H7 (cell line): ENCODE results near the gene SIRPB2. TPM values are rescaled to one million over a fixed set of nuclear protein-coding genes. Genes with fewer than 3 reads are reported as not detected.

Experiments
- DNase-seq: peaks from one replicate; pipeline ENCODE4 v3.0.0; 2012
- H3K27me3 ChIP-seq: 2 replicates; pipeline ENCODE4 v1.6.0; 2011; ENCODE audit warnings: mild to moderate bottlenecking, low read length; ENCODE audit not compliant: control insufficient read depth, insufficient read depth
- H3K36me3 ChIP-seq: replicated peaks from 2 replicates; pipeline ENCODE4 v1.5.1; 2011; ENCODE audit warnings: low read length; ENCODE audit not compliant: control insufficient read depth, insufficient read depth
- H3K4me3 ChIP-seq: 2 replicates; pipeline ENCODE4 v1.5.1; 2011; ENCODE audit warnings: low read depth, mild to moderate bottlenecking, control low read depth, low read length, moderate library complexity; ENCODE audit not compliant: insufficient read depth
- total RNA-seq: library from RNA; depleted of rRNA; stranded (reverse); fragments of >200 nt; shearing (Covaris generic); gene quantifications from 2 replicates; pipeline ENCODE4 v1.2.3, GENCODE V29; 2014

Gene SIRPB2
- total RNA-seq, 1 experiment from 2014 or later = not detected

DNA sequence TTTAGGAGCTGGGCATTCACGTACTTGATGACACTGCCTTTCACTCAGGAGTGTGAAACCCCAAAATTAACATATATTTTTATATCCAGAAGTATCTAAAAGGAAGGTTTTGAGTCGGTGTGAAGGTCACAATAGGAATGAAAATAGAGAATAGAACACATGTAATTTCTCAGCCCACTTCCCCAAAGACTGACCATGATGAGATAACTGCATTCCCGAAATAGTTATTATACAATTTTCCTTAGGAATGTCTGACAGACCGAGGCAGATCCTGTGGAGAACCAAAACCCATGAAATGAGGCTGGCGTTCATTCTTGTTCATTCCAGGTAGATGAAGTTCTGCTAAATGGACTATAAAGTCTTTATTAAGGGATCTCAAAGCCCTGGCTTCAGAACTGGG is 34.9 kb downstream of the SIRPB2 start:
- Histone ChIP-seq H3K36me3 (peaks cover 54% of the 10 kb centered on the region), H3K4me3 (no peak overlapping the region), H3K27me3 (no peaks in the 10 kb centered on the region)
- no peak for DNase-seq

DNA sequence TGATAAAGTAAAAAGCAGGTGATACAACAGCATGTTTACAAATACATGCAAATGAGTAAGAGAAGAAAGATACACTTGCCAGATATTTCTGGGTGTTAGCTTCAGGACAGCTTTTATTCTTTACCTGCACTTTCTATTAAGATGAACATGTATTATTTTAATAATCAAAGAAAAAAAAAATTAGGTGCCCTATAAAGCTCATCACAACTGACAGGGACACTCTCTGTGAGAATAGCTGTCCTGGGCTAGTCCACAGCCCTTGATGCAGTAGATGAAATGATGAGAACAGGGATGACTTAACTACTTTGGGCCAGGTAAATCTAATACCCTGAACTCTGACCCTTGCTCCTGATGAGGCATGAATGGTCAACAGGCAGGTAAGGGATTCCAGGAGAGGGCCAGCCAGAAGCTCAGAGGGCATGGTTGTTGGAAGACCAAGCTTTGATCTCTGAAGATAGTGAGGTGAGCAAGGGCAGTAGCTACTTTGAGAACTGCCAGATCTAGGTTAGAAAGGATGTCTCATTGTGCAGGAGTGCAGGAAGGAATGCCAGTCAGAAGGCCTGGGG is 40.2 kb downstream of the SIRPB2 start:
- H3K4me3 ChIP-seq = no peak overlapping the region
- DNase-seq = no peak
- H3K27me3 ChIP-seq = no peaks in the 10 kb centered on the region
- H3K36me3 ChIP-seq = peaks cover 69% of the 10 kb centered on the region

DNA sequence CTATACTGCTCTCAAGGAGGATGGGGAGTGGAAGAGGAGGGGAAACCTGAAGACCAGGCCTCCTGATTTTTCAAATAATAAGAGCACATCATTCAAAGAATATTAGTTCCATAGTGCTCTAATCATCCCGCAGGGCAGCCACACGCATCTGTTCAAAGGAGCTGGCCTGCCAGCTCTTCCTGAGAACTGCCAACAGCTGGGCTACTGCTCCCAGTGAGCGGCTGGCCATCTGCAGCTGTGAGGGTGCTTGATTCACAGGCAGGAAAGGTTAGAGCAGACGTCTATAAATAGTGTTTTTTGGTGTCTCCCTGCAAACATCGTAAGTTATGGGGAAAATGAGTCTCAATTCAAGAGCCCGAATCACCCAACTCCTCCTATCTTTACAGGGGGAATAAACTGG is 41.9 kb downstream of the SIRPB2 start:
- H3K27me3 ChIP-seq = no peaks in the 10 kb centered on the region
- H3K36me3 ChIP-seq = peaks cover 69% of the 10 kb centered on the region
- DNase-seq = no peak
- no peak overlapping the region for H3K4me3 ChIP-seq

DNA sequence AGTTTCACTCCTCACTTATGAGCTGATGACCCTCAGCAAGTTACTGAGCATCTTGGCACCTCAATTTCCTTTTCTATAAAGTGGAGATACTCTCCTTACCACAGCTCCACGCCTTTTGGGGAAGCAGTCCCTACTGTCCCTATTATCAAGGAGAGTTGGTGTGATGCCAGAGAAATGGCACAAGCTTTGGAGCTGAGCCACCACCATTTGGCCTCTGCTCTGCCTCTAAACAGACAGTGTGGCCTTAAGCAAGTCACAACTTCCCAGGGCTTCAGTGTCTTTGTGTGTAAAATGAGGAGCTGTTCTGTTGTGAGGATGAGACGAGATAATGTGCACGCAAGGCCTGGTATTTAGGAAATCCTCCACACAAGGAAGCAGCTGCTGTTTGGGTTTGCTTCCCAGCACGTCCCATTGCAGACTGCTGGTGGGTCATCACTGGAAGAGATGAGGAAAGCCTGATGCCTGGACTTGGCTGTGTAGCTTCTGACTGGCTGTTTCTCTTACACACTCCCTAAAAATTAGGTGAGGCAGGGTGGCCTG is 43.1 kb downstream of the SIRPB2 start:
- no peak overlapping the region for H3K4me3 ChIP-seq
- no peak for DNase-seq
- H3K27me3 ChIP-seq = no peaks in the 10 kb centered on the region
- peaks cover 71% of the 10 kb centered on the region for H3K36me3 ChIP-seq

DNA sequence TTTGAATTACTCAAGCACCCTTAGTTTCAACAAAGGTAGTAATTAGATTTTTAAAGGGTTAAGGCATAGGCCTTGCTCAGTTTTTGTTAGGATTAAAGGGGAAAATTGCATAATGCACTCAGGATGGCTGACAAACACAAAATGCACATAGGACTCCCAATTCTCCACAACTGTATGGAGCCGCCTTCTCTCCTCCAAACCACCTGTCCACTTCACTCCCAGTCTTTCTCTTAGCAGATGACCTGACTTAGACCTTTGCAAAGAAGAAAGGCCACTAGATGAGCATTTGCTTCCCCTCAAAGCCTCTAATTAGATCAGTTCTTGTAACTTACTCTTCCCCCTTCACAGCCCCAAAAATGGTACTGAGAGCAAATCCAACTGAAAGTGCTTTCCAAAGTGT is 44.7 kb downstream of the SIRPB2 start:
- Histone ChIP-seq H3K4me3 (no peak overlapping the region), H3K27me3 (no peaks in the 10 kb centered on the region), H3K36me3 (peaks cover 65% of the 10 kb centered on the region)
- DNase-seq = no peak

DNA sequence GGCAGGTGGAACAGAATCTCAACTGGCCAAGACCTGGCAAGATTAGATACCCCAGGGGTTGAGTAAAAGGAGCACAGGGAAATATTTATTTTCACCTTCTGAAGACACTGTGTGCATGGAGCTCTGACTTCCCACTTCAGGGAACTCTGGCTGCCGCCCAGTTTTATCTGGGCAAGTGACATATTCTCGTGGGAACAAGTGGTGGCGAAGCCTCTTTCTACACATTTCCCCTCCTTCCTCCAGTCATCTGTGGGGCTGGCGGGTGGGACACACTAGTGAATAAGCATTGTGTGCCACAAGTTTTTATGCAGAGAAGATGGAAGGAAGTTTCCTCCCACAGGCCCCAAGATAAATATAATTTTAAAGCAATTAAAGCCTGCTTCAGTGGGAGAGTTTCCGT is 48.1 kb downstream of the SIRPB2 start:
- Histone ChIP-seq H3K4me3 (no peak overlapping the region), H3K36me3 (peaks cover 43% of the 10 kb centered on the region), H3K27me3 (no peaks in the 10 kb centered on the region)
- no peak for DNase-seq

DNA sequence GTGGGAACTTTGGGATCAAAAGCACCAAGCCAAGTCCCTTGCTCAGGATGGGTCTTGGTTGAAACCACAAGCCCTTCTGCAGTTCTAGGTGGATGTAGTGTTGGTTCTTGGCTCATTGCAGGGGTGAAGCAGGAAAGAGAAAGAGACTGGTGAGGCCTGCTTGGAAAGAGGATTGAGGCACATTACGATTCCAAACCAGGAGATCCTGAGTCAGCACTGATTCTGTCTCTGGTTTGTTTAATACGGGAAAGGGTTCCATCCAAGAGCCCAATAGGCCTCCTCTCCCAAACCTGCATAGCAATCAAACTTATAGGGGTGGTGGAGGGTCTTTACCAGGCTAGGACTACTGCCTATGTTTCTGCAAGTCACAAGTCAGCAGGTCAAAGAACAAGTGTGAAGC is 48.9 kb downstream of the SIRPB2 start:
- no peak for DNase-seq
- Histone ChIP-seq H3K27me3 (no peaks in the 10 kb centered on the region), H3K4me3 (no peak overlapping the region), H3K36me3 (peaks cover 42% of the 10 kb centered on the region)

DNA sequence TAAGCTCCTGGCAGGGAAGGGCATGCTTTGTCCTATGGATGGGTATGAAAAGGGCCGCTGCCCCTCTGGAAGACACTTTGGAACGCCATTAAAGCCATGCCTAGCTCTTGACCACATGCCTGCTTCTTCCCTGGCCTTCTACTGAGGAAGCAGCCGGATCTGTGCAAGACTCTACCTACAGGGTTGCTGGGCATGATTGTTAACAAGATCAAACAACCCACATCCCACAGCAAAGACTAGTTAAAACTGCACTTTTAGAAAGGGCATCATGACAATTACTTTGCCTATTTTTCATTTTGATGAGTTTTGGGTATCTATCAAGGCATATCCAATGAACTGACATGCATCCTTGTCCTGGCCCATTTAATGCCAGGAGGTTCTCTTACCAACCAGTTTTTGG is 50.1 kb downstream of the SIRPB2 start:
- no peak for DNase-seq

DNA sequence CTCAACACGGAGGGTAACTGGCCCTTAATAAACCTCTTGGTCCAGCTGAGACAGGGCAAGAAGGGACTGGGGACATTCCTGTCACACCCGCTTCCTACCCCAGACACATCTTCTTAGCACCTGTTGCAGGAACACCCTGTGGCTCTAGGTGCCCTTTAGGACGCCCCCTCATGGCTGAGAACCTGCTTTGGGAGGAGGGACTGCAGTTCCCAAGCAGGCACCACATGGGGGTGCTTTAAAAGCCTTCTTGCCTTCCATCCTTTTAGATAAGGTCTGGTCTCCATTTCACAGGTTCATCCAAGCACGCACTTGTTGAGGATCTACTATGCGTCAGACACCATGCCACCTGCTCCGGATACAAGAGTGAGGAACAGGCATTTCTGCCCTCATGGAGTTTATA is 51.2 kb downstream of the SIRPB2 start:
- Histone ChIP-seq H3K4me3 (no peak overlapping the region), H3K36me3 (peaks cover 25% of the 10 kb centered on the region), H3K27me3 (no peaks in the 10 kb centered on the region)
- DNase-seq = peak; percentile 71

More for the DNA sequence above, 50.1 kb downstream of the SIRPB2 start:
- peaks cover 34% of the 10 kb centered on the region for H3K36me3 ChIP-seq
- no peak overlapping the region for H3K4me3 ChIP-seq
- no peaks in the 10 kb centered on the region for H3K27me3 ChIP-seq

DNA sequence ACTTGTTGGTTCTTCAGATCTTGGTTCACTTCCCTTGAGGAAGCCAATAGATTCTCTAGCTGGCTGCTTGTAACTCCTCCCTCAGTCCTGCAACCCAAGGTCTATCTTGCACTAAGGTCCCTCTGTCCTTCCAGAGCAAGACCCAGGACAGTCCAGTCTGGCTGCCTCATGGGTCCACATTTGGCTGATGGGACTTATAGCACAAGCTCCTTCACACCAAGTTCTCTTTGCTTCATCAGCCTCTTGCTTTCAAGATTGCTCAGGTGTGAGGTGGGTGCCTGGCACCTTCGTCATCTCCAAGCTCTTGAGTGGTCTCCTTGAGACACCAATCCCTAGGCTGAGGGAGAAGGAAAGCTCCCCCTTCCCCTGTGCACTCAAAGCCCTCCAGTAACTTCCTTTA is 52.9 kb downstream of the SIRPB2 start:
- peaks cover 10% of the 10 kb centered on the region for H3K36me3 ChIP-seq
- no peak for DNase-seq
- no peak overlapping the region for H3K4me3 ChIP-seq
- no peaks in the 10 kb centered on the region for H3K27me3 ChIP-seq

DNA sequence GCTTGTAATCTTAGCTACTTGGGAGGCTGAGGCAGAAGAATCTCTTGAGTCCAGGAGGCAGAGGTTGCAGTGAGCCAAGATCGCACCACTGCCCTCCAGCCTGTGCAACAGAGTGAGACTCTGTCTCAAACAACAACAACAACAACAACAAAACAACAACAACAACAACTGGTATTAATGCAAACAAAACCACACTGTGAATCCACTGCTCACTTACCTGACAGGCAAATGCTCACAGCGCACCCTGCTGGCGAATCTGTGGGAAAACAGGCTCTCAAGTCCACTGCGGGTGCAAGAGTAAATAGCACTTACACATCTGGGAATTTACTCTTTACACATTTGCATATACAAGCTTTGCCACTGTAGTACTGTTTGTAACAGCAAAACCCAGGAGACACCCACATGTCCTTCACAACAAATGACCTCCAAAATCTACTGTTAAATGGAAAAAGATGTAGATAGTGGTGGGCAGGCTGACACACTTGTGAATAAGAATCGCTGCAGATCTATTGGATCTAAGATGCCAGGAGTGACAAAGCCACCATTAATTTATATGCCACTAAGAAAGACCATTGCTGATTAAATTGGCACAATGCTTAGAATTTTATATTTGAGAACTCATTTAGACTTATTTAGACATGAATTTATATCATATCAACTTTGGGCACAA is 53.9 kb downstream of the SIRPB2 start:
- peak; percentile 75 for DNase-seq
- H3K27me3 ChIP-seq = no peaks in the 10 kb centered on the region
- peaks cover 6% of the 10 kb centered on the region for H3K36me3 ChIP-seq
- no peak overlapping the region for H3K4me3 ChIP-seq

DNA sequence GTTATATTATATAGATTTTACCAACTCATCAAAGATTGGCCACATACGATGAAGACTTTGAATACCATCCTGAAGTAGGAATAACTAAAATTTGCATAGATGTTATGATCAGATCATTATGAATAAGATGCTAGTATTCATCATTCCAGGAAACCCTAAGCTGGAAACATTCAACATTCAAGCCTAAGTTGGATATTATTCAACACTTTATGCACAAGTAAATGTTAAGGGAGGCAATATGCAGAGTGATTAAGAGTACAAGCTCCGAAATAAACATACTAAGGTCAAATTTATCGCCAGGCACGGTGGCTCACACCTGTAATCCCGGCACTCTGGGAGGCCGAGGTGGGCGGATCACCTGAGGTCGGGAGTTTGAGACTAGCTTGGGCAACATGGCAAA is 55.0 kb downstream of the SIRPB2 start:
- Histone ChIP-seq H3K36me3 (no peaks in the 10 kb centered on the region), H3K27me3 (no peaks in the 10 kb centered on the region), H3K4me3 (no peak overlapping the region)
- no peak for DNase-seq

DNA sequence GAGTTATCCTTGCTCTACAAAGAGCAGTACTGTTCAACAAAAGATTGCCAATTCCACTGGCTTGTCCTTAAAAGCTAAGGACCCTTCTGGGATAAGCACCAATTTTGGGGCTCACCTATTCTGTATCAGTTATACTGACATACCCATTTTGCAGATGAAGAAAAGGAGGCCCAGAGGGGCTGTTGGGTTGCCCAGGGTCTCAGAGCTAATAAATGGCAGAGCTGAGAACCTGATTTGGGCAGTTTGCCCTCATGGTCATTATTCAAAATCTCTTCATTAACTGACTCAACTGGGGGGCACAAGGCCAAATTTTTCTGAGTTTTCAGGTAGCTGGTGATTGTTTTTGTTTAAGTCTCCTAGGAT is 55.9 kb downstream of the SIRPB2 start:
- H3K36me3 ChIP-seq = no peaks in the 10 kb centered on the region
- H3K27me3 ChIP-seq = no peaks in the 10 kb centered on the region
- no peak overlapping the region for H3K4me3 ChIP-seq
- DNase-seq = no peak

DNA sequence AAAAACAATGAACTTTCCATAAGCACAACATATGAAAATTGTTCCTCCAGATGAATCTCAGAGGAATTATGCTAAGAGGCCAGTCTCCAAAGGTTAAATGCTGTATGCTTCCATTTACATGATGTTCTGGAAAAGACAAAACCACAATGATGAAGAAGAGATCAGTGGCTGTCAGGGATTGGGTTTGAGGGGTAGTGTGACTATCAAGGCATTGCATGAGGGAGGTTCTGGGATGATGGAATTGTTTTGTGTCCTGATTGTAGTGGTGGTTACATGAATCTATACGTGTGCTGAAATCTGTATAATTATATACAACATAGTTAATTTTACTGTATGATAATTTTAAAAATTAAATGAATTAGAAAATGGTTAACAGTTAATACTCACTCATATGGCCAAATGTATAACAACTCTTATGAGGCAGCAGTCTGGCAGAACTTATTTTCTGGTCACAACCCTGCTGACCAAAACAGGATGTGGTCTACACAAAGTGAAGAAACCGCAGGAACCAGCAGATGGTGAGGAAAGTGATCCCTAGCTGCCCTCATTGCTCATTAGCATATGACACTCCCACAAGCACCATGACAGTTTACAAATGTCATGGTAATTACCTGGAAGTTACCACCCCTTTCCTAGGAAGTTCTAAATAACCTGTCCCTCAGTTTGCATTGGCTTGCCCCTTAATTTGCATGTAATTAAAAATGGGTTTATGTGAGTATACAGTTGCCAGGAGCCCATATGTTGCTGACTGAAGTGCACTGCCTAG is 56.5 kb downstream of the SIRPB2 start:
- no peak overlapping the region for H3K4me3 ChIP-seq
- H3K36me3 ChIP-seq = no peaks in the 10 kb centered on the region
- no peaks in the 10 kb centered on the region for H3K27me3 ChIP-seq
- no peak for DNase-seq

DNA sequence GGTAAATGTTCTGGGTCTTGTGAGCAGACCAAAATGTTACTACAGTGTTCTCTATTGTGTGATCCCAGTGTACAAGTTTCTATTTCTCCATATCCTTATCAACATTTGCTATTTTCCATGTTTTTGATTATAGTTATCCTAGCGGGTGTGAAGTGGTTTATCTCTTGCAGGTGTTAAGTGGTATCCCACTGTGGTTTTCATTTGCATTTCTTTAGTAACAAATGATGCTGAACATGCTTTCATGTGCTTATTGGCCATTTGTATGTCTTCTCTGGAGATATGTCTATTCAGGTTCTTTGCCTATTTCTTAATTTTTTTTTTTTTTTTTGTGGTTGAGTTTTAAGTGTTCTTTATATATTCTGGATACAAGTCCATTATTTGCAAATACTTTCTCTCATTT is 60.1 kb downstream of the SIRPB2 start:
- no peaks in the 10 kb centered on the region for H3K36me3 ChIP-seq
- no peak for DNase-seq
- no peak overlapping the region for H3K4me3 ChIP-seq
- H3K27me3 ChIP-seq = no peaks in the 10 kb centered on the region
